Glutamatergic neuron (in vitro differentiated cells): Measurements from ENCODE around the gene ADARB2. TPM values are rescaled to one million over a fixed set of nuclear protein-coding genes. Genes with fewer than 3 reads are reported as not detected.
"Not testable (repeated sequence)": the region's sequence is repeated elsewhere in the genome, so short reads cannot be mapped to it uniquely, and the experiment has no call there.

Experiments used
- DNase-seq: peaks from one replicate; pipeline ENCODE4 v3.0.0; 2022
- H3K27ac Mint-ChIP-seq: one replicate; pipeline ENCODE4 v1.8.0; 2020; ENCODE audit warnings: mild to moderate bottlenecking, mixed read lengths, inconsistent platforms; ENCODE audit not compliant: unreplicated experiment
- H3K27me3 Mint-ChIP-seq: one replicate; pipeline ENCODE4 v1.8.0; 2020; ENCODE audit warnings: mild to moderate bottlenecking, moderate library complexity, mixed read lengths, inconsistent platforms; ENCODE audit not compliant: unreplicated experiment
- H3K36me3 Mint-ChIP-seq: one replicate; pipeline ENCODE4 v1.8.0; 2020; ENCODE audit warnings: mild to moderate bottlenecking, mixed read lengths, inconsistent platforms; ENCODE audit not compliant: unreplicated experiment
- H3K4me1 Mint-ChIP-seq: one replicate; pipeline ENCODE4 v1.8.0; 2020; ENCODE audit warnings: mild to moderate bottlenecking, low read depth, mixed read lengths, inconsistent platforms; ENCODE audit not compliant: unreplicated experiment
- H3K4me3 Mint-ChIP-seq: one replicate; pipeline ENCODE4 v1.8.0; 2020; ENCODE audit warnings: mild to moderate bottlenecking, mixed read lengths, inconsistent platforms; ENCODE audit not compliant: unreplicated experiment
- H3K9me3 Mint-ChIP-seq: one replicate; pipeline ENCODE4 v1.8.0; 2020; ENCODE audit warnings: mild to moderate bottlenecking, moderate library complexity, mixed read lengths, inconsistent platforms; ENCODE audit not compliant: unreplicated experiment
- CTCF ChIP-seq: fragments of 200-600 bp; sonication (generic); IDR thresholded peaks from one replicate; pipeline ENCODE4 v1.5.0; 2021; ENCODE audit not compliant: partially characterized antibody, unreplicated experiment
- total RNA-seq: library from RNA; stranded (reverse); fragmentation: NEBNext Ultra II Directional; extraction: Animal tissue kit (Norgen Biotek cat#: 25700); gene quantifications from one replicate; pipeline ENCODE4 v1.2.1, GENCODE V29; 2021; ENCODE audit not compliant: unreplicated experiment

ADARB2 gene
- total RNA-seq, 1 donor from 2014 or later, result 20.6 TPM

GRCh38 chr10:1542941-1543340 lies 194.4 kb downstream of the ADARB2 start:
- no peak overlapping the region for H3K4me3 Mint-ChIP-seq
- DNase-seq, result no peak

GRCh38 chr10:1540144-1540543 lies 197.2 kb downstream of the ADARB2 start:
- H3K4me3 Mint-ChIP-seq, result no peak overlapping the region
- no peak for TF ChIP-seq CTCF
- no peak overlapping the region for H3K27ac Mint-ChIP-seq
- no peaks in the 10 kb centered on the region for H3K36me3 Mint-ChIP-seq
- H3K9me3 Mint-ChIP-seq, result no peaks in the 10 kb centered on the region
- peaks cover 8% of the 10 kb centered on the region for H3K27me3 Mint-ChIP-seq
- no peak for DNase-seq
- peaks cover 4% of the 10 kb centered on the region for H3K4me1 Mint-ChIP-seq

More at GRCh38 chr10:1542941-1543340, 194.4 kb downstream of the ADARB2 start:
- Mint-ChIP-seq H3K27me3 (peaks cover 8% of the 10 kb centered on the region), H3K36me3 (peaks cover 4% of the 10 kb centered on the region), H3K4me1 (peaks cover 6% of the 10 kb centered on the region), H3K27ac (no peak overlapping the region), H3K9me3 (no peaks in the 10 kb centered on the region)
- TF ChIP-seq CTCF, result no peak

GRCh38 chr10:1539216-1539615 lies 198.1 kb downstream of the ADARB2 start:
- Mint-ChIP-seq H3K4me3 (no peak overlapping the region), H3K36me3 (no peaks in the 10 kb centered on the region)
- DNase-seq, result no peak

GRCh38 chr10:1538531-1539061 lies 198.7 kb downstream of the ADARB2 start:
- no peaks in the 10 kb centered on the region for H3K36me3 Mint-ChIP-seq
- peaks cover 5% of the 10 kb centered on the region for H3K27me3 Mint-ChIP-seq
- no peaks in the 10 kb centered on the region for H3K9me3 Mint-ChIP-seq
- DNase-seq, result no peak
- H3K27ac Mint-ChIP-seq, result no peak overlapping the region
- H3K4me3 Mint-ChIP-seq, result no peak overlapping the region
- TF ChIP-seq CTCF, result peak; percentile 25
- H3K4me1 Mint-ChIP-seq, result peaks cover 2% of the 10 kb centered on the region

More at GRCh38 chr10:1539216-1539615, 198.1 kb downstream of the ADARB2 start:
- no peak overlapping the region for H3K27ac Mint-ChIP-seq
- peaks cover 2% of the 10 kb centered on the region for H3K4me1 Mint-ChIP-seq
- peaks cover 5% of the 10 kb centered on the region for H3K27me3 Mint-ChIP-seq
- H3K9me3 Mint-ChIP-seq, result no peaks in the 10 kb centered on the region
- TF ChIP-seq CTCF, result no peak

- no peak overlapping the region for H3K27ac Mint-ChIP-seq
- TF ChIP-seq CTCF, result no peak
Observed at GRCh38 chr10:1538121-1538520, 199.2 kb downstream of the ADARB2 start.

GRCh38 chr10:1537449-1537848 lies 199.9 kb downstream of the ADARB2 start:
- not testable (repeated sequence) for H3K36me3 Mint-ChIP-seq, H3K4me3 Mint-ChIP-seq, H3K27ac Mint-ChIP-seq, H3K9me3 Mint-ChIP-seq, DNase-seq, H3K27me3 Mint-ChIP-seq, H3K4me1 Mint-ChIP-seq

More at GRCh38 chr10:1538121-1538520, 199.2 kb downstream of the ADARB2 start:
- Mint-ChIP-seq H3K4me1 (peaks cover 2% of the 10 kb centered on the region), H3K36me3 (no peaks in the 10 kb centered on the region), H3K27me3 (peaks cover 5% of the 10 kb centered on the region), H3K4me3 (no peak overlapping the region), H3K9me3 (no peaks in the 10 kb centered on the region)
- DNase-seq, result no peak
